Measurements from ENCODE around the gene PLXNA3.

Gene PLXNA3

GRCh38 chrX:154502098-154502497, 44.0 kb downstream of the PLXNA3 start:
- H3K9me3 ChIP-seq (ENCODE audit: insufficient read depth, low read length) = no peaks in the 10 kb centered on the region
- H3K9ac ChIP-seq (ENCODE audit: low read length) = no peak overlapping the region
- H3K4me3 ChIP-seq (ENCODE audit: insufficient read depth, low read length, poor library complexity, severe bottlenecking) = no peak overlapping the region
- no peaks in the 10 kb centered on the region for H3K27me3 ChIP-seq (ENCODE audit: low read length)
- H3K4me2 ChIP-seq (ENCODE audit: low read depth, low read length, poor library complexity, severe bottlenecking) = no peak overlapping the region
- no peak overlapping the region for H3K27ac ChIP-seq (ENCODE audit: low read depth, low read length)
- no peaks in the 10 kb centered on the region for H3K36me3 ChIP-seq (ENCODE audit: low read length)
- H3F3A ChIP-seq (ENCODE audit: insufficient read depth) = 0 out of 2 replicates have a peak, but pooled peaks cover 5% of the 10 kb centered on the region
- no peak overlapping the region for H2AFZ ChIP-seq (ENCODE audit: low read depth, low read length, severe bottlenecking)
- H3K79me2 ChIP-seq (ENCODE audit: insufficient read depth, low read length) = no peaks in the 10 kb centered on the region
- no peaks in the 10 kb centered on the region for H4K20me1 ChIP-seq (ENCODE audit: low read depth, low read length)
- H3K9me2 ChIP-seq (replicated peaks; ENCODE audit: insufficient read depth, low read length) = no peaks in the 10 kb centered on the region
- TF ChIP-seq, protein P1, sequence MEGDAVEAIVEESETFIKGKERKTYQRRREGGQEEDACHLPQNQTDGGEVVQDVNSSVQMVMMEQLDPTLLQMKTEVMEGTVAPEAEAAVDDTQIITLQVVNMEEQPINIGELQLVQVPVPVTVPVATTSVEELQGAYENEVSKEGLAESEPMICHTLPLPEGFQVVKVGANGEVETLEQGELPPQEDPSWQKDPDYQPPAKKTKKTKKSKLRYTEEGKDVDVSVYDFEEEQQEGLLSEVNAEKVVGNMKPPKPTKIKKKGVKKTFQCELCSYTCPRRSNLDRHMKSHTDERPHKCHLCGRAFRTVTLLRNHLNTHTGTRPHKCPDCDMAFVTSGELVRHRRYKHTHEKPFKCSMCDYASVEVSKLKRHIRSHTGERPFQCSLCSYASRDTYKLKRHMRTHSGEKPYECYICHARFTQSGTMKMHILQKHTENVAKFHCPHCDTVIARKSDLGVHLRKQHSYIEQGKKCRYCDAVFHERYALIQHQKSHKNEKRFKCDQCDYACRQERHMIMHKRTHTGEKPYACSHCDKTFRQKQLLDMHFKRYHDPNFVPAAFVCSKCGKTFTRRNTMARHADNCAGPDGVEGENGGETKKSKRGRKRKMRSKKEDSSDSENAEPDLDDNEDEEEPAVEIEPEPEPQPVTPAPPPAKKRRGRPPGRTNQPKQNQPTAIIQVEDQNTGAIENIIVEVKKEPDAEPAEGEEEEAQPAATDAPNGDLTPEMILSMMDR (IDR thresholded peaks at IDR 0.05; ENCODE audit: insufficient read depth, low read length, poor library complexity, severe bottlenecking) = no peak
- no peak for TF ChIP-seq EZH2phosphoT487 (conservative IDR thresholded peaks at IDR 0.05; ENCODE audit: low read length)

GRCh38 chrX:154502989-154503388, 44.9 kb downstream of the PLXNA3 start:
- TF ChIP-seq, protein P1 (IDR thresholded peaks at IDR 0.05; ENCODE audit: insufficient read depth, low read length, poor library complexity, severe bottlenecking) = no peak
- TF ChIP-seq EZH2phosphoT487 (conservative IDR thresholded peaks at IDR 0.05; ENCODE audit: low read length) = no peak
- Histone ChIP-seq H3K27ac (ENCODE audit: low read depth, low read length) (no peak overlapping the region), H3K9me2 (replicated peaks; ENCODE audit: insufficient read depth, low read length) (no peaks in the 10 kb centered on the region), H3K9me3 (ENCODE audit: insufficient read depth, low read length) (no peaks in the 10 kb centered on the region), H4K20me1 (ENCODE audit: low read depth, low read length) (no peaks in the 10 kb centered on the region), H3K4me3 (ENCODE audit: insufficient read depth, low read length, poor library complexity, severe bottlenecking) (no peak overlapping the region), H3K4me2 (ENCODE audit: low read depth, low read length, poor library complexity, severe bottlenecking) (no peak overlapping the region), H3K36me3 (ENCODE audit: low read length) (no peaks in the 10 kb centered on the region), H3K79me2 (ENCODE audit: insufficient read depth, low read length) (no peaks in the 10 kb centered on the region), H3K27me3 (ENCODE audit: low read length) (no peaks in the 10 kb centered on the region), H3K9ac (ENCODE audit: low read length) (no peak overlapping the region), H2AFZ (ENCODE audit: low read depth, low read length, severe bottlenecking) (no peak overlapping the region), H3F3A (ENCODE audit: insufficient read depth) (0 out of 2 replicates have a peak, but pooled peaks cover 5% of the 10 kb centered on the region)

DNA sequence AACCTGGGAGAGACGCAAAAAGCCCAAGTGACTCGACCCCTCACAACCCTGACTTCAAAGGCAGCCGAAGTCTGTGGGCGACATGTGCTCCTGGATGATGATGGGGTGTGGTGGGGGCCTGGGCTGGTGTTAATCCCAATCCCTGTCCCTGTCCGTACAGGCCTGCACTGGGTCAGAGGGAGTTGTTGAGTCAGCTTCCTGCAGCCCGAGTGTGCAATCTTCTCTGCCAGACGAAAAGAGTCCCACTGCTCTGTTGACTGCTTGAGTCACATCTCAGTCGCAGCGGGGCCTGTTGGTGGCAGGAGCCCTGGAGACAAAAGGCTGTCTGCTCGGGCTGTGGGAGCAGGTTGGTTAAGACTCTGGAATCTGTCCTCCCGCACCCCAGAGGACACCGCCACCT, 47.7 kb downstream of the PLXNA3 start:
- H3K79me2 ChIP-seq (ENCODE audit: insufficient read depth, low read length) = no peaks in the 10 kb centered on the region
- H3F3A ChIP-seq (ENCODE audit: insufficient read depth) = no peaks in the 10 kb centered on the region
- H3K27me3 ChIP-seq (ENCODE audit: low read length) = no peaks in the 10 kb centered on the region
- H3K36me3 ChIP-seq (ENCODE audit: low read length) = no peaks in the 10 kb centered on the region
- H4K20me1 ChIP-seq (ENCODE audit: low read depth, low read length) = no peaks in the 10 kb centered on the region
- H3K9ac ChIP-seq (ENCODE audit: low read length) = no peak overlapping the region
- no peak overlapping the region for H3K4me2 ChIP-seq (ENCODE audit: low read depth, low read length, poor library complexity, severe bottlenecking)
- no peak overlapping the region for H3K4me3 ChIP-seq (ENCODE audit: insufficient read depth, low read length, poor library complexity, severe bottlenecking)
- TF ChIP-seq EZH2phosphoT487 (conservative IDR thresholded peaks at IDR 0.05; ENCODE audit: low read length) = no peak
- TF ChIP-seq, protein P1 (IDR thresholded peaks at IDR 0.05; ENCODE audit: insufficient read depth, low read length, poor library complexity, severe bottlenecking) = no peak
- no peak overlapping the region for H2AFZ ChIP-seq (ENCODE audit: low read depth, low read length, severe bottlenecking)
- H3K27ac ChIP-seq (ENCODE audit: low read depth, low read length) = no peak overlapping the region
- H3K9me3 ChIP-seq (ENCODE audit: insufficient read depth, low read length) = no peaks in the 10 kb centered on the region
- no peaks in the 10 kb centered on the region for H3K9me2 ChIP-seq (replicated peaks; ENCODE audit: insufficient read depth, low read length)
